Loucy (cell line): ENCODE measurements around the gene RNF169.

Experiments
- EZH2phosphoT487 ChIP-seq: fragments of 200-600 bp; IDR thresholded peaks from 2 replicates; pipeline ENCODE4 v1.6.1; 2018; ENCODE audit warnings: antibody characterized with exemption, mild to moderate bottlenecking, moderate library complexity, borderline replicate concordance
- TF ChIP-seq, protein P1 (sequence below): fragments of 200-600 bp; sonication (generic); conservative IDR thresholded peaks from 2 replicates; pipeline ENCODE4 v1.5.1; 2014; ENCODE audit warnings: mild to moderate bottlenecking, antibody characterized with exemption, low read length

DNA sequence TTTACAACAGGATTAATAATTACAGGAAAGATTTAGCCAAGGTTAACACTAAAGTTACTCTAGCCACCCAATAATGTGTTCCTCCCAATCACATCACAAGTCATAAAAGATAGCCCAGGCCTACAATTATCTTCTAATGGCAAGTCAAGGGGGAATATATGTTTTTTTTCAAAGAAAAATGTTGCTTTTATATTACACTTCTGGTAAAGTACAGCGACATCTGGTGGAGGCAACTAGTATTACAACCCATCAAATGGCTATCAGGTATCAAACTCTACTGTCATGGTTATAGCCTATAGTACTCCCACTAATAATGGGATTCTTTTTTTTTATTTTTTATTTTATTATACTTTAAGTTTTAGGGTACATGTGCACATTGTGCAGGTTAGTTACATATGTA is 128.5 kb downstream of the RNF169 start:
- no peak for TF ChIP-seq EZH2phosphoT487
- TF ChIP-seq, protein P1, sequence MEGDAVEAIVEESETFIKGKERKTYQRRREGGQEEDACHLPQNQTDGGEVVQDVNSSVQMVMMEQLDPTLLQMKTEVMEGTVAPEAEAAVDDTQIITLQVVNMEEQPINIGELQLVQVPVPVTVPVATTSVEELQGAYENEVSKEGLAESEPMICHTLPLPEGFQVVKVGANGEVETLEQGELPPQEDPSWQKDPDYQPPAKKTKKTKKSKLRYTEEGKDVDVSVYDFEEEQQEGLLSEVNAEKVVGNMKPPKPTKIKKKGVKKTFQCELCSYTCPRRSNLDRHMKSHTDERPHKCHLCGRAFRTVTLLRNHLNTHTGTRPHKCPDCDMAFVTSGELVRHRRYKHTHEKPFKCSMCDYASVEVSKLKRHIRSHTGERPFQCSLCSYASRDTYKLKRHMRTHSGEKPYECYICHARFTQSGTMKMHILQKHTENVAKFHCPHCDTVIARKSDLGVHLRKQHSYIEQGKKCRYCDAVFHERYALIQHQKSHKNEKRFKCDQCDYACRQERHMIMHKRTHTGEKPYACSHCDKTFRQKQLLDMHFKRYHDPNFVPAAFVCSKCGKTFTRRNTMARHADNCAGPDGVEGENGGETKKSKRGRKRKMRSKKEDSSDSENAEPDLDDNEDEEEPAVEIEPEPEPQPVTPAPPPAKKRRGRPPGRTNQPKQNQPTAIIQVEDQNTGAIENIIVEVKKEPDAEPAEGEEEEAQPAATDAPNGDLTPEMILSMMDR, result peak; percentile 59
